AG10803 (cell line): ENCODE results near the gene CELA1.

ENCODE experiments used
- DNase-seq: peaks from one replicate; pipeline ENCODE4 v3.0.0; 2010; ENCODE audit warnings: low read depth
- H3K4me3 ChIP-seq: 2 replicates; pipeline ENCODE4 v1.5.1; 2011; ENCODE audit warnings: mild to moderate bottlenecking, low read length, control low read depth
- TF ChIP-seq, protein P1 (sequence below): conservative IDR thresholded peaks from 2 replicates; pipeline ENCODE4 v1.5.1; 2011; ENCODE audit warnings: mild to moderate bottlenecking, low read length, control low read depth, inconsistent platforms

CELA1 gene

DNA sequence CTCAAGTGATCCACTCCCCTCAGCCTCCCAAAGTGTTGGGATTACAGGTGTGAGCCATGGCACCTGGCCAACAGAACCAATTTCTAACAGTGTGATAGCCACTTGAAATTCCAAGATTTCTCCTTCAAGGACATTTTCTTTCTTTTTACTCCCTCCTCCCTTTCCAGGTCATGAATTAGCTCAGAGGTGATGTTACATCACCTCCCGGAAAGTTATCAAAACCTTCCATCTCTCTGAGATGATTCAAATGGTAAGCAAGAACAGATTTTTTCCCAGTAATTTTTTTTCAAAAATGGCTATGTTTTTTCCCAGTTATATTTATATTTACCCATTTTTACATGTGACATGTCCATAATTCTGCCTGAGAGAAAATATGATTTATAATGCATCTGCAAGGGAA is 60.6 kb downstream of the CELA1 start:
- DNase-seq: no peak
- TF ChIP-seq, protein P1, sequence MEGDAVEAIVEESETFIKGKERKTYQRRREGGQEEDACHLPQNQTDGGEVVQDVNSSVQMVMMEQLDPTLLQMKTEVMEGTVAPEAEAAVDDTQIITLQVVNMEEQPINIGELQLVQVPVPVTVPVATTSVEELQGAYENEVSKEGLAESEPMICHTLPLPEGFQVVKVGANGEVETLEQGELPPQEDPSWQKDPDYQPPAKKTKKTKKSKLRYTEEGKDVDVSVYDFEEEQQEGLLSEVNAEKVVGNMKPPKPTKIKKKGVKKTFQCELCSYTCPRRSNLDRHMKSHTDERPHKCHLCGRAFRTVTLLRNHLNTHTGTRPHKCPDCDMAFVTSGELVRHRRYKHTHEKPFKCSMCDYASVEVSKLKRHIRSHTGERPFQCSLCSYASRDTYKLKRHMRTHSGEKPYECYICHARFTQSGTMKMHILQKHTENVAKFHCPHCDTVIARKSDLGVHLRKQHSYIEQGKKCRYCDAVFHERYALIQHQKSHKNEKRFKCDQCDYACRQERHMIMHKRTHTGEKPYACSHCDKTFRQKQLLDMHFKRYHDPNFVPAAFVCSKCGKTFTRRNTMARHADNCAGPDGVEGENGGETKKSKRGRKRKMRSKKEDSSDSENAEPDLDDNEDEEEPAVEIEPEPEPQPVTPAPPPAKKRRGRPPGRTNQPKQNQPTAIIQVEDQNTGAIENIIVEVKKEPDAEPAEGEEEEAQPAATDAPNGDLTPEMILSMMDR: no peak
- H3K4me3 ChIP-seq: no peak overlapping the region

DNA sequence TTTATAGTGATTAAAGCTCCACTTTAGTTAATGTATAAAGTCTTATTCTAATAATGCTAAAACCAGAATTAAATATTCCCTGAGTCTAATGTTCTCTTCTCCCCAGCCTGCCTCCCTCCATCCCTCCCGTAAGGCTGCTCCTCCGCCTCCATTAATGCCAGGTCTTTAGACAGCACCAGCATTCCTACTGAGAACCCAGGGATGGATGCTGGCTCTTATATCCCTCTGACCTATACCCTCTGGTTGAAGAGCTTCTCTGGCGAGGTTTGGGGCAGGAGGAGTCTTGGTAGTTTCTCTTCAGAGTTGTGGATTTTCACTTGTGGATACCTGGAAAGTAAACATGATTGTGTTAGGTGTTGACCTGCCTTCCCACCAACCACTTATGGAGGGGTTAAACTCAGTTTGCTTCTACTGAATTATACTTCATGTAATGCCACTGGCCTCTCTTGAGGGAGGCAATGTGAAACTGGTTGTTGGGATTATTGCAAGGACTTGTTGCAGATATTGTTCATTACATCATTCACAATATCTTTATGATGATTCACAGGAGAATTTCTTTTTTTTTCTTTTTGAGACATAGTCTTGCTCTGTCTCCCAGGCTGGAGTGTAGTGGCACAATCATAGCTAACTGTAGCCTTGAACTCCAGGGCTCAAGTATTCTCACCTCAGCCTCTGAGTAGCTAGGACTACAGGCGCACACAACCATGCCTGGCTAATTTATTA is 65.1 kb downstream of the CELA1 start:
- no peak overlapping the region for H3K4me3 ChIP-seq
- peak; percentile 76 for DNase-seq
- TF ChIP-seq, protein P1: no peak
